T-helper 9 cell (primary cell): Measurements from ENCODE around the gene KCNS1.

Source experiments
- DNase-seq: peaks from one replicate; pipeline ENCODE4 v3.0.0-alpha.2; 2020

The KCNS1 gene

GRCh38 chr20:45047581-45048119 lies 53.3 kb downstream of the KCNS1 start:
- no peak for DNase-seq

DNA sequence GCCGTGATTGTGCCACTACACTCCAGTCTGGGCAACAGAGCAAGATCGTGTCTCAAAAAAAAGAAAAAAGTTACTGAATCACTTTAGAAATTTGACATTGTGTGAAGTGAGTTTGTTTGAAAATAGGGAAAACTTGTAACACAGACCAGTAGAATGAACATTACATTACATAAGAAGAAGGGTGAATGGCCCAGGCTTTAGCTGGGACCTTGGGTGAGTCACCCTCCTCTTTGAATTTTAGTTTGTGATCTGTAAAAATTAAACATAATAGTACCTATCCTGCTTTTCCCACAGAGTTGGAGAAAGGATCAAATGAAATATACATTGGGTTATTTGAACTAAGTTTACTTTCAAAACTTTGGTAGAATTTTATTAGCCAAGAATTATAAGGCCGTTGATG lies 56.3 kb downstream of the KCNS1 start:
- no peak for DNase-seq

- DNase-seq, result no peak
Observed at GRCh38 chr20:45044084-45044573, 56.8 kb downstream of the KCNS1 start.

GRCh38 chr20:45042978-45043377 lies 57.9 kb downstream of the KCNS1 start:
- DNase-seq, result no peak
